GM19324 (cell line): Measurements from ENCODE around the gene FBXO40.

ENCODE experiments used
- ATAC-seq: cut with Tn5 transposase; IDR thresholded peaks from one replicate; pipeline ENCODE4 v1.9.1; 2021; ENCODE audit warnings: mild to moderate bottlenecking, moderate library complexity; ENCODE audit not compliant: unreplicated experiment, low FRiP score

FBXO40 gene

GRCh38 chr3:121604759-121605158, 11.6 kb downstream of the FBXO40 start:
- no peak for ATAC-seq

- no peak for ATAC-seq
Measured at GRCh38 chr3:121606106-121606505, 12.9 kb downstream of the FBXO40 start.

DNA sequence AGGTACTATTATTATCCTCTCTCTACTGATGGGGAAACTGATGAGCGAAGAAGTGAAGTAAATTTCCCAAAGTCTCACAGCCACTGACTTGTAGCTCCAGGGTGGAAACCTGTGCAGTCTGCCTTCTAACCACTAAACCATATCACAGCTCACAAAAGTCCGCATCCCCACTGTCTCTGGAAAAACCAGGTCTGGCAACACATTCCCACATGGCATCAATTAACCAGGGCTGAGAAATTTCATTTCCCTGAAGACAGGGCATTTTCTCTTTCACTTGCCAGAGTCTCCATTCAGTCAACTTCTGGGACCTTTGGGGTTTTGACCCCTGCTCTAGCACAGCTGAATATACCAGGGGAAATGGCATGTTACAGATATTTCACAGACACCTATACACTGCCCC, 26.5 kb downstream of the FBXO40 start:
- no peak for ATAC-seq

GRCh38 chr3:121621491-121621890, 28.3 kb downstream of the FBXO40 start:
- ATAC-seq: no peak

GRCh38 chr3:121624147-121624899, 31.1 kb downstream of the FBXO40 start:
- no peak for ATAC-seq

GRCh38 chr3:121626495-121626894, 33.3 kb downstream of the FBXO40 start:
- no peak for ATAC-seq

DNA sequence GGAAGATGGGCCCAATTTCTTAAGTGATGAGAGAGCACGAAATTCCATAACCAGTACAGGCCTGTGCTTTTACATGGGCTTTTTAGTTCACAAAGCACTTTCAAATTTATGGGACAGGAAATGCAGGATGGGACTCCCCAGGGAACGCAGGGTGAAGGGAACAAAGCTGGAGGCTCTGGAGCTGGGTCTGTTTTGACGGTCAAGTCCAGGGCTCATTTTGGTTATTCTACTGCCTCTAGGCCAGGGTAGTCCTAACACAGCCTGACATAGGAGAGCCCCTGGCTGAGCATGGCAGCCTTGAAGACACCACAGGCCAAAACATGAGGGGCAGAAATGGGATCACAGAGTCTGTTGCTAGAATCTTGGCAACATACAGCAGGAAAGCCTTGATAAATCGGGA, 34.0 kb downstream of the FBXO40 start:
- no peak for ATAC-seq

DNA sequence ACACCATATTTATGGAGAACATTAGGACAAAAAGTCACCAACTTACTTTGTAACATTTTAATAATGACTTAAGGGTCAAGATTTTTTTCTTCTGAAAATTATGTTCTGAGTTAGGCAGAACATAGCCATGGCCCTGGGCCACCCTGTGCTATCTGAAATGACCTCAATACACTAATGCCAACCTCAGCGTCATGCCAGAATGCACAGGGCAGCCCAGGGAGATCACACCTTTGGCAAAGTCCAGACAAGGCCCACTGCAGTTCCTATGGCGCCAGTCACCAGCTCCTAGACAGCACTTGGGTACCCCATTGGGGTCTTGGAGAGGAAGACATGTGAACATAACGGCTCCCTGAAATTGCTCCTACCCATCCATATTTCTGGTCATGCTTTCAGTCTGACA, 34.4 kb downstream of the FBXO40 start:
- ATAC-seq: no peak

- ATAC-seq: no peak
Measured at GRCh38 chr3:121629601-121630000, 36.4 kb downstream of the FBXO40 start.

GRCh38 chr3:121630355-121630754, 37.2 kb downstream of the FBXO40 start:
- no peak for ATAC-seq

DNA sequence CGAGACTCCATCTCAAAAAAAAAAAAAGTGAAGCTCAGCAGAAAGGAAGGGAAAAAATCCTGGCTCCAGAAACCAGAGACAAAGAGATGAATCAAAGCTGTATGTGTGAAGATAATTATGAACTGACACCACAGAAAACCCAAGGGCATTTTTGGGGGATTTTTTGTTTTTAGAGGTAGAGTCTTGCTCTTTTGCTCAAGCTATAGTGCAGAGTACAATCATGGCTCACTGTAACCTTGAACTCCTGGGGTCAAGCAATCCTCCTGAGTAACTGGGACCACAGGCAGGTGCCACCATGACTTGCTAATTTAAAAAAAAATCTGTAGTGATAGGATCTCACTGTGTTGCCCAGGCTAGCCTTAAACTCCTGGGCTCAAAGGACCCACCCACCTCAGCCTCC, 44.7 kb downstream of the FBXO40 start:
- ATAC-seq: no peak

DNA sequence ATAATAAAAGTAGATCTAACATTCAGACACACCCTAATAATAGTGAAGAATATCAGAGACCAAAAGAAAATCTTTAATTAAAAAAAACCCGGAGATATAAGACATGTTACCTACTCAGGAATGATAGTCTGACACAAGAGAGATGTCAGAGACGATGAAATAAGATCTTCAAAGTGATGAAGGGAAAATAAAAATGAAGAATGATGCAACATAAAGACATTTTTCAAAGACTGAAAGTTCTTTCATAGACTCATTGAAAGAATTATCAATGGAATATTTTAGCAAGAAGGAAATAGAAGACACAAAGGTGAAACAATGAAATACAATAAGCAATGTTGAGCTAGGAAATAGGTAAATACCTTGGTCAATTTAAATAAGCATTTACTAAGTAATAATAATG, 47.9 kb downstream of the FBXO40 start:
- ATAC-seq: no peak

DNA sequence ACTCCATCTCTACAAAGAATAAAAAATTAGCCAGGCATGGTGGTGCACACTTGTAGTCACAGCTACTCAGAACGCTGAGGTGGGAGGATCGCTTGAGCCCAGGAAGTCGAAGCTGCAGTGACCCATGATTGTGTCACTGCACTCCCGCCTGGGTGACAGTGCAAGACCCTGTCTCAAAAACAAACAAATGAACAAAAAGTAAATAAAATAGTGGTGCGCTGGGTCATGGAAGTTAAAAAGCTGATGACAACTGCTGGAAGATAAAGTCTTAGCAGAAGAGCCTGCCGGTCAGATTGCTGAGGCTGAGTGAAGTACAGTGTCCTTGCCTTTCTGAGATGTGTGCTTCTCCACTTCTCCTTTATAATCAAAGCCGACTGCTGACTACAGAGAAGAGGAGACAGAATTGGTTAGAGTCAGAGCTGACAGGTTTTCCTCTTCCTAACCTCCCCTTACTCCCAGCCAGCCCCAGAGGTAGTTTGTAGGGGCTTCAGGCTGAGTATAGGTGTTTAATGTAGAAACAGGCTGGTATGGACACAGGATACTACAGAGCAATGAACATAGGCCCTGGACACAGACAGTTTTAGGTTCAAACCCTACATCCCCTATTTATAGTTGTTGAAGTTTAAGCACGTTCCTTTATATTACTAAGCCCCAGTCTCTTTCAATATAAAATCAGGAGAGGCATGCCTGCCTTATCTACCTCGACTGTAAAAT, 49.6 kb downstream of the FBXO40 start:
- no peak for ATAC-seq

DNA sequence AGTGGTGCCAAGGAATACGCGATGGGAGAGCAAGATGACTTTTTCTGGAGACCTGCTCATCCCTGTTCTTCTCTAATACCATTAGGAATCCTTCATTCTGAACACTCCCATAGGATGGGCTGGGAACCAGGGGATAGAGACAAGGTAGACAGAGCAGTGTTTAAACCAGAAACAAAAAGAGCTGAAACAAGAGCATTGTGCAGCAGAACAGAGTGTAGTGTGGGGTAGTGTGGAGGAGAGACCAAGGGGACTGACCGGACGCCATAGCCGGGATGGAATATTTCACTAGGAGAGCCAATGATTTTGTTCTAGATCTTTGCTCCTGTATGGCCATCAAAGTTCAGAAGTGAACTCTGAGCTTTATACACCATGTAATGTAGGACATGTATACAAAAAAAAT, 51.9 kb downstream of the FBXO40 start:
- ATAC-seq: no peak

DNA sequence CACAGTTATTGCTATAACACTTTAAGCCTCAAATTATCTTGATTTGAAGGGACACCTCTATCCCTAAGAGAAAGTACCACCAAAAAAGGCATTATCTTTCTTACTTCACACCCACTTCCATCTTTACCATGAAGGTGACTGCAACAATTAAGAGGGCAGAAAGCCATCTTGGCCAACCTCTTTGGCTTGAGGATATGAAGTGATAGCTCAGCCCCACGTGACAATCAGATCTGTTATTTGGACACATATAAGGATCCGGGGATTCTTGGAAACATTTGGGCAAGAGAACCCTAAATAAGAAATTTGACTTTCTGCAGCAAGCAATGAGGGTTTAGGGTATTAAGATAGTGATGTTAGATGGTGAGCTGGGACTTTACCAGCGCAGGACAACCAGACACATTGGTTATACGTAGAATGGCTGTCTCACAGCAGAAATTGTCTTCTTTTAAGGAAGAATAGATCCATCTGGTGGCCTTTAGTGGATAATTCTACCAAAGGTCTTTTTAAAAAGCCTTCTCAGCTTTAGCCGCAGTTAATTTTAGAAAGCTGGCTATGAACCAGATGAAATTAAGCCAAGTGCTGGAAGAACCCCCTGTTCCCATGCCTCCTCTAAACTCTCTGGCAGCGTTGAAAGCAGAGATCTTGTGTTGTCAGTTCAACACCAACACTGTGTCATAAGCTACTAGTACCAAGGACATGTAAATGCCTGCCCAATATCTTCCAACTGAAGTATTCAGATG, 55.2 kb downstream of the FBXO40 start:
- no peak for ATAC-seq

DNA sequence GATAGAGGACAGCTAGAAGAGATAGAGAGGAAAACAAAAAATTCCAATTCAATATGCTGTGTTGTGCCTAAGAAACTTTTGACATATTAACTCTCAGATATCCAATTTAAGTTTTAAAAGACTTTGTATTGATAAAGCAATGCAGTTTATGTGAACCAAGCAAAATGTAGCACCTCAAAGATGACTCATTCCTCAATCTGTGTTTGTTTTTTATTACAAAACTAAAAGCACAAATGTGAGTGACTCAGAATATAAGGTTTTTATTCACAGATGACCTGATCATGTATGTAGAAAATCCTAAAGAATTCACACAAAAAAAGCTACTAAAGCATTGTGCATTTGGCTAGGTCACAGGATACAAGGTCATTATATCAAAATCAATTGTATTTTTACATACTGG, 56.5 kb downstream of the FBXO40 start:
- no peak for ATAC-seq

DNA sequence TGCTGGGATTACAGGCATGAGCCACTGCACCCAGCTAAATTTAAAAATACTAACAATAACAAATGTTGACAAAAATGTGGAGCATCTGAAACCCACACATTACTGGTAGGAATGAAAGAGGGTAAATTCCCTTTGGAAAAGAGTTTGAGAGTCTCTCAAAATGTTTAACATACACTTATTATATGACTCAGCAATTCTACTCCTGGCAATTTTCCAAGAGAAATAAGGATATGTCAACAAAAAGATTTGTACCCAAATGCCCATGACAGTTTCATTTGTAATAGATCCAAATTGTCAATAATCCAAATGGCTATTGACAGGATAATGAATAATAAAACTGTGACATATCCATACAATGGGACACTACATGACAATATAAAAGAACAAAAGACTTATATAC, 58.5 kb downstream of the FBXO40 start:
- ATAC-seq: no peak

- ATAC-seq: no peak
Measured at GRCh38 chr3:121654493-121655385, 61.6 kb downstream of the FBXO40 start.

DNA sequence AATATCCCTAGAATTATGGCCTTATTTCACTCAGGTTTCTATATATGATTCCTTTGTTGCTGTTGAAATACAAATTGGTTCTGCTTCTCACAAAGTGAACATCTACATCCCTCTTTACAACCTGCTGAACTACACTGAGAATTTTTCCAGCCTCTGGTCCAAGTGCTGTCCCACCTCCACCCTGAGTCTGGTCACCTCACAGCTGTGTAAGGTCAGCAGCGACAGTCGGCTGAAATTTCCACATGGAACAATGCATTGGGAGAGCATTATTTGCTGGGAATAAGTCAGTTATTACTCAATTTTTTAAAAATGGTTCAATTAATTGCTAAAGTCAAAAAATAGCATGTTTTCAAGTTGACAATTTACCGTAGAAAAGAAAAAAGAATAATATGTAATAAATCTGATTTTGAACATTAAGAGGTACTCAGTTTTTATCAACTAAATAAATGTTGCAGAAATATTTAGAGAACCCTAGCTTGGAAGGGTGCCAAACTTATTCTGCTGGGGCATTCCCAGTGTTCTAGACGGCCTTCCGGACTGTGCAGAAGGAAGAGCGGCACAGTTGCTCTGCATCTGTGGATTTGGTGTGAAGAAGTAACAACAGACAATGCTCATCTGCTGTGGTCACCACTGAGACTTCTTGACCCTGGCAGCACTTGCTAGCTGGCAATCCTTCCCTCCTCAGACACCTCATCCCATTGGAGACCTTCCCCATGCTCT, 65.7 kb downstream of the FBXO40 start:
- no peak for ATAC-seq

- ATAC-seq: no peak
Measured at GRCh38 chr3:121659586-121659985, 66.4 kb downstream of the FBXO40 start.
